Measurements from ENCODE around the gene MBP. TPM values are rescaled to one million over a fixed set of nuclear protein-coding genes. Genes with fewer than 3 reads are reported as not detected.

Gene MBP
- total RNA-seq, 4 donors from 2014 or later = 45.0 to 60.0 (median 51.9) TPM

DNA sequence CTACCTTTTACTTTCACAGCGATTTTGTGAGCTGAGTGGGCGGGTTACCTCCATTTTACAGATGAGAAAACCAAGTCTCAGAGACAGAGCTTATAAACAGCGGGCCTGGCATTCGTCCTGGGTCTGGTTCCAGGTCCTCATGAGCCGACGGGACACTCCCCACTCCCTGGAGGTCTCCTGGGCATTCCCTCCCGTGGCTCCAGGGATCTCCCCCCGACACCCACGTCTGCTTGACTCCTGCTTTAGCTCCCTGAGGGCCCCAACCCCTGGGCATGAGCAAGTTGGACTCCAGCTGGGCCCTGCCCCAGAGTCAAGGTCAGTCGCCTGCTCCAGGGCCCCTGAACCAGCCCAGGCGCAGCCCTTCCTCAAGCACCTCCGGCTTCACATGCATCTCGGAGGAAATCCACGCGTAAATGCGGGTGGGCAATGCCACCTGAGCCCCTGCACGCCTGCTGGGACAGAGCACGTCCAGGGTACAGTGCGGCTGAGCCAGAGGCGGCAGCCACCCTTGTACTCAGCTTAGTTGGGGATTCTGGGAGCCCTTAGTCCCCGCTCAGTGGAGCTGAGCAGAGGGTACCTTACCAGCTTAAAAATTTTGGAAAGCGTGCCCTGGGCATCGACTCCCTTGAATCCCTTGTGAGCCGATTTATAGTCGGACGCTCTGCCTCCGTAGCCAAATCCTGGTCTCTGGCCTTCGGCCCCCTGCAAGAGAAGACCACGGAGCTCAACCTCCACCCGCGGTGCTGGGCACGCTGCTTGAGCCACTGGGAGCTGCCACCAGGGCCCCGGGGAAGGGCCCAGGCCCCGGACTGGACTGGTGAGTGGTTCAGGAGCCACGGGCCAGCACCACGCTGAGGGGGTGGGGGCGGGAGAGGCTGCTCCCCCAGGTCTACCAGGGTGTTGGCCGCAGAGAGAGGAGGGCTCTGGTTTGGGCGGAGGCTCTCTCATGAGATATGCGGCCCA is 148.1 kb downstream of the MBP start:
- intact Hi-C loops (cut with DNase I; ENCODE audit: low total_unique reads) = loop anchor here (10.0 kb wide), 1 partner anchor 180 kb away; no protein-coding TSS in a partner anchor
- WGBS, 2 donors = 91 to 94% methylated on average over 37 to 40 of the region's 40 CpGs
- DNase-seq (ENCODE audit: low spot score in 2 of 2) = peak in 1 of 2 donors; percentile 81

DNA sequence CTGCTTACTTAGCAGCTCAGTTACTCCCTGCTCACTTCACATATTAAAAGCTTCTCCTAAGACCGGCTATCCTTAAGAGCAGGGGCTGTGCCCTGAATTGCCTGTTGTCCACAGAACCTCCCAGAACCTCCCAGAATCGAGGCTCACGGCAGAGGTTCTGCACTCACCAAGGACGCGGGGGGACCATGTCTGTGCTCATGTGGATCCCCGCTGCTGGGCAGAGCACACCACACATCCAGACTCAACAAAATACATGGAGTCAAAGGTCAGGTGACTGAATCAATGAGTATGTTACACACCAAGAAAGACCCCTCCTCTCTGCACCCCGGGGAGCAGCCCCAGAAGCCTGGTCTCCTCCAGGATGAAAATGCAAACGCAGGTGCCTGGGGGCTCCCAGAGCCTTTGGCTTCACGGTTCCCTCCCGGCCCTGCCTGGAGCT is 149.0 kb downstream of the MBP start:
- 61 to 79% methylated on average over 9 of the region's 10 CpGs for WGBS, 2 donors
- TF ChIP-seq, protein P1, sequence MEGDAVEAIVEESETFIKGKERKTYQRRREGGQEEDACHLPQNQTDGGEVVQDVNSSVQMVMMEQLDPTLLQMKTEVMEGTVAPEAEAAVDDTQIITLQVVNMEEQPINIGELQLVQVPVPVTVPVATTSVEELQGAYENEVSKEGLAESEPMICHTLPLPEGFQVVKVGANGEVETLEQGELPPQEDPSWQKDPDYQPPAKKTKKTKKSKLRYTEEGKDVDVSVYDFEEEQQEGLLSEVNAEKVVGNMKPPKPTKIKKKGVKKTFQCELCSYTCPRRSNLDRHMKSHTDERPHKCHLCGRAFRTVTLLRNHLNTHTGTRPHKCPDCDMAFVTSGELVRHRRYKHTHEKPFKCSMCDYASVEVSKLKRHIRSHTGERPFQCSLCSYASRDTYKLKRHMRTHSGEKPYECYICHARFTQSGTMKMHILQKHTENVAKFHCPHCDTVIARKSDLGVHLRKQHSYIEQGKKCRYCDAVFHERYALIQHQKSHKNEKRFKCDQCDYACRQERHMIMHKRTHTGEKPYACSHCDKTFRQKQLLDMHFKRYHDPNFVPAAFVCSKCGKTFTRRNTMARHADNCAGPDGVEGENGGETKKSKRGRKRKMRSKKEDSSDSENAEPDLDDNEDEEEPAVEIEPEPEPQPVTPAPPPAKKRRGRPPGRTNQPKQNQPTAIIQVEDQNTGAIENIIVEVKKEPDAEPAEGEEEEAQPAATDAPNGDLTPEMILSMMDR (IDR thresholded peaks at IDR 0.05) = no peak
- intact Hi-C loops (cut with DNase I; ENCODE audit: low total_unique reads) = loop anchor here (10.0 kb wide), 1 partner anchor 179 kb away; no protein-coding TSS in a partner anchor
- H3K4me3 ChIP-seq (ENCODE audit: low read depth, poor library complexity, severe bottlenecking) = no peak overlapping the region
- no peak for DNase-seq (ENCODE audit: low spot score in 2 of 2)

More for the DNA sequence above, 148.1 kb downstream of the MBP start:
- no peak overlapping the region for H3K4me3 ChIP-seq (ENCODE audit: low read depth, poor library complexity, severe bottlenecking)
- no peak for TF ChIP-seq POLR2A (IDR thresholded peaks at IDR 0.05)
- TF ChIP-seq, protein P1 (IDR thresholded peaks at IDR 0.05) = no peak

DNA sequence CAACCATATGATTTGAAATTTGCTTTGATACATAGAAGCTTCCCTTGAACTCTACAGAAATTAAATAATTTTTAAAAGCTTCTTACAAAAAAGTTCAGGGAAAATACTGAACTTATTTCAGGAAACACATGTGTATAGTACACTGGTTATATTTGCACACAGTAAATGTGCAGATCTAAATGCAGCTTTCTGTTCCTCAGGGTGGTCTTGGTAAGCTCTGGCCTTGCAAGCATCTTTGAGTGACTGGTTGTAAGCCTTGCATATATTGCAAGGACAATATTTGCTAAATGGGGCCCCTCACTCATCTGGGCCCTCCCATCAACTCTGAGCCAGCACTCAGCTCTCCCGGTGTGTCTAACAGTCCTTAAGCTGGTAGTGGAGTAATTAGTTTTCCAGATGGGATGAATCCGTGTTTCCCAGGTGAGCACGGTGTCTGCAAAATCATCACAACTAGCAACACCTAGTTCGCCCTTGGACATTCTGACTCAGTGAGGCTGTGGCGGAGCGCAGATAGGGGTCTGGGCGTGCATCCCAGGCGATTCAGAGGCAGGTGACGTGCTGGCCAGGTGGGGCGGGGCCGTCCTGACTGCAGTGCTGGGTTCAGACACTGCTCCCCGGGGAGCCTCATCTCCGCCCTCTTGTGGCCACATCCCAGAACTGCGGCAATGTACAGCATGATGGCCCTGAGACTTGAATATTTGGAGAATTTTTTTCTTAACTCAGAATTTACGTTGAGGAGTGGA is 149.6 kb downstream of the MBP start:
- TF ChIP-seq, protein P1 (IDR thresholded peaks at IDR 0.05) = peak in 1 of 3 donors; percentile 54
- TF ChIP-seq POLR2A (IDR thresholded peaks at IDR 0.05) = no peak
- intact Hi-C loops (cut with DNase I; ENCODE audit: low total_unique reads) = loop anchor here (10.0 kb wide), 1 partner anchor 178 kb away; no protein-coding TSS in a partner anchor

DNA sequence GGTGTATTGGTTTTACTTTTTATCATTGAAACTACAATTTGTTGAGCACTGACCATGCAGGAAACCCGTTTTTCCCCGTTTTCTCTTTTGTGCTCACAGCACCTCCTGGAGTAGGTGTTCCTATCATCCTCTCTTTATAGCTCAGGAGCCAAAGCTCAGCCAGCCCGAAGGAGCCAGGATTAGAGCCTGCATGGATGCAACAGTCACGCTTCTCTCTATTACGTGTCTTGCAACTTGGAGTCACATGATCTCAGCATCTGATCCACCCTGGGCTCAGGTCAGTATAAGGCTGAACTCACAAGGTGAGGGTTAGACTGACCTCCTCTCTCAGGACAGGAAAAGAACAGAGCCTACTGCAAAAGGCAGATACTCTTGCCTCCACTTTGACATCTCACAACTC is 150.5 kb downstream of the MBP start:
- WGBS, 2 donors = 89 to 92% methylated on average over 5 of the region's 5 CpGs
- peak in 1 of 2 donors; percentile 56 for DNase-seq (ENCODE audit: low spot score in 2 of 2)
- intact Hi-C loops (cut with DNase I; ENCODE audit: low total_unique reads) = loop anchor here (10.0 kb wide), 1 partner anchor 177 kb away; no protein-coding TSS in a partner anchor
- TF ChIP-seq, protein P1 (IDR thresholded peaks at IDR 0.05) = no peak
- no peak for TF ChIP-seq POLR2A (IDR thresholded peaks at IDR 0.05)
- H3K4me3 ChIP-seq (ENCODE audit: low read depth, poor library complexity, severe bottlenecking) = no peak overlapping the region

More for the DNA sequence above, 149.6 kb downstream of the MBP start:
- DNase-seq (ENCODE audit: low spot score in 2 of 2) = peak; percentile 73 to 95
- WGBS, 2 donors = 14 to 17% methylated on average over 14 to 15 of the region's 15 CpGs
- no peak overlapping the region for H3K4me3 ChIP-seq (ENCODE audit: low read depth, poor library complexity, severe bottlenecking)

DNA sequence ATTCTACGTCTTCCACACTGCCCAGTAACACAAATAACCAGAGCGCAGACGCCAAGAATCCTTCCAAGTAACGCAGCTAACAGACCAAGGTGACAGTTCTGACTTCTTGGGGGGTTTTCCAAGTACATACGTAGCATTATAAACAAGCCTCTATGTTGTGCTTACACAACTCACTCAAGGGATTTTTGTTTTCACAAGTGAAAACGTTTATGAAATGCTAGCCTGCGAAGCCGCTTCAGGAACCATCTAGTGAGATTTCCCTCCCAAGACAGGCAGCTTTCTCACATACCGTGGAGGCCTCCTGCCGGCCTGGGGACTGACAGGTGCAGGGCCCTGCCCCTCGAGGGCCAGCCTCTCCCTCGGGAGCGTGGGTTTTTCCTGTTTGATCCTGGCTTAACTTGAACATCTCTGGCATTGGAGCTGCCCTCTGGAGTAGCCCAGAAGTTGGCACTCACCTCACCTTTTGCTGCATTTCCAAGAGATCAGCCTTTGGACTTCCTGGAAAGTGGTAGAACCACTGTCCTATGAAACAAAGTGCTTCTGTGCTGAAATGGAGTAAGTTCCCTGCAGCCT is 151.1 kb downstream of the MBP start:
- 75 to 84% methylated on average over 13 of the region's 13 CpGs for WGBS, 2 donors
- intact Hi-C loops (cut with DNase I; ENCODE audit: low total_unique reads) = loop anchor here (10.0 kb wide), 1 partner anchor 177 kb away; no protein-coding TSS in a partner anchor
- peak in 1 of 2 donors; percentile 70 for DNase-seq (ENCODE audit: low spot score in 2 of 2)
- H3K4me3 ChIP-seq (ENCODE audit: low read depth, poor library complexity, severe bottlenecking) = no peak overlapping the region
- no peak for TF ChIP-seq POLR2A (IDR thresholded peaks at IDR 0.05)
- TF ChIP-seq, protein P1 (IDR thresholded peaks at IDR 0.05) = no peak

Measured in lower leg skin (tissue), 4 donors.